ENCODE results near the gene ARID4B.
"Not testable (repeated sequence)": the region's sequence is repeated elsewhere in the genome, so short reads cannot be mapped to it uniquely, and the experiment has no call there.

Gene ARID4B

DNA sequence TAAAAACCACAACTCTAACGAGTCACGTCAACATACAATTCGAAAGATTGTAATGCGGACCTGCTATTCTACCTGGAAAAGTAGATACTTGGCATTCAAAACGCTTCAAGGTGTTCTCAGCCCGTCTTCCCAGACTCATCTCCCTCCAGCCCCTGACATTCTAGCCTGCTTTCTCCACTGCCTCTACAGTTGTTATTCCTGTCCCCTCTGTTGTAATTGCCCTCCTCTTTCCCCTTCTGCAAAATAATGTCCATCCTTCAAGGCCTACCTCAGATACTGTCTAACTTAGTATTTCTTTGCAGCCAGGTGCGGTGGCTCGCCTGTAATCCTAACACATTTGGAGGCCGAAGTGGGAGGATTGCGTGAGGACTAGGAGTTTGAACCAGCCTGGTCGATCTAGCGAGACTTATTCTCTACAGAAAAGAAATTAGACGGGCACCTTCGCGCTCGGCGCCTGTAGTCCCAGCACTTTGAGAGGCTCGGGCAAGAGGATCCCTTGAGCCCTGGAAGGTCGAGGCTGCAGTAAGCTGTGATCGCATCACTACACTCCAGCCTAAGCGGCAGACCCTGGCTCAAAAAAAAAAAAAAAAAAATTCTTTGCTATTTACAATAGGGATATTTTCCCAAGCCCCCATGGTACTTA is 166.2 kb downstream of the ARID4B start:
- in situ Hi-C loops (cut with MboI; ENCODE audit: low sequenced_read_pairs), result no loop called here

GRCh38 chr1:235160957-235161684 is 166.9 kb downstream of the ARID4B start, which contains the start of gene RBM34:
Gene RBM34, minus strand, starts transcription at chr1:235161250. Its CDS starts 24 bp downstream, at chr1:235161226.
- in situ Hi-C loops (cut with MboI; ENCODE audit: low sequenced_read_pairs), result no loop called here

GRCh38 chr1:235160383-235160956 is 167.5 kb downstream of the ARID4B start:
- in situ Hi-C loops (cut with MboI; ENCODE audit: low sequenced_read_pairs), result no loop called here

- in situ Hi-C loops (cut with MboI; ENCODE audit: low sequenced_read_pairs), result not testable (repeated sequence)
Observed at GRCh38 chr1:235159930-235160329, 168.0 kb downstream of the ARID4B start.

GRCh38 chr1:235159284-235159683 is 168.7 kb downstream of the ARID4B start:
- in situ Hi-C loops (cut with MboI; ENCODE audit: low sequenced_read_pairs), result not testable (repeated sequence)

- in situ Hi-C loops (cut with MboI; ENCODE audit: low sequenced_read_pairs), result no loop called here
Observed at GRCh38 chr1:235158680-235159079, 169.3 kb downstream of the ARID4B start.

DNA sequence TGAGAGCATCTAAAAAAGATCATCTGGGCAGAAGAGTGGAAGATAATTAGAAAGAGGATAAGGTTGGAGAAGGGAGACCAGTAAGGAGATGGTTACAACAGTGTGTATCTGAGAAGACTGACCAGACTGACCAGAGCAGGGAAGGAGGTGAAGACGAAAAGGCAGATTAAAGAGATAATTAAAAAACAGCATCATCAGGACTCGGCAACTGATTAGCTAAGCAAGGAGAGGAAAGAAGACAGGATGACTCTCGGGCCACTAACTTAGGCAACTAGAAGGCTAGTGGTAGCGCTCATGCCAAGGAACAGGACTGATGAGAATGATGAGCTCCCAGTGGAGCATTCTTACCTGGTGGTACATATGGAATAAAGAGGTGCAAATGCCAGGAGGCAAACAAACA is 170.8 kb downstream of the ARID4B start:
- in situ Hi-C loops (cut with MboI; ENCODE audit: low sequenced_read_pairs), result no loop called here

- in situ Hi-C loops (cut with MboI; ENCODE audit: low sequenced_read_pairs), result no loop called here
Observed at GRCh38 chr1:235156740-235157139, 171.2 kb downstream of the ARID4B start.

- in situ Hi-C loops (cut with MboI; ENCODE audit: low sequenced_read_pairs), result no loop called here
Observed at GRCh38 chr1:235156265-235156664, 171.7 kb downstream of the ARID4B start.

DNA sequence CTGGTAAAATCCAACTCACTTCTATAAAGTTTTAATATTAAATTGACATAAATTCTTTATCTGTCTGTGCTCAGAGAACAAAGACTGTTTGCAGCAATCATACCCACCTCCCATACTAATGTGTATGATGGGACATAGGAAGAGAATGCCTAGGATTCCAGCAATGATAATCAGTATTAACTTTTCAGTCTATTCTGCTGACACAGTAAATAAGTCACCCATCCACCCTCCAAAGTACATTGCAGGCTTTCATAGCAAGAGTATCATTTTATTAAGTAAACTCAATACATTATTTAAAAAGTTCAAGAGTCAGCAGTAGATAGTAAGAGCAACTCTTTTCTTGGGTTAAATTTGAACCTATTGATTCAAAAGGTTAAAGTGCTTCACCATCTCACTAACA is 175.7 kb downstream of the ARID4B start:
- in situ Hi-C loops (cut with MboI; ENCODE audit: low sequenced_read_pairs), result no loop called here

- in situ Hi-C loops (cut with MboI; ENCODE audit: low sequenced_read_pairs), result no loop called here
Observed at GRCh38 chr1:235151033-235151432, 176.9 kb downstream of the ARID4B start.

DNA sequence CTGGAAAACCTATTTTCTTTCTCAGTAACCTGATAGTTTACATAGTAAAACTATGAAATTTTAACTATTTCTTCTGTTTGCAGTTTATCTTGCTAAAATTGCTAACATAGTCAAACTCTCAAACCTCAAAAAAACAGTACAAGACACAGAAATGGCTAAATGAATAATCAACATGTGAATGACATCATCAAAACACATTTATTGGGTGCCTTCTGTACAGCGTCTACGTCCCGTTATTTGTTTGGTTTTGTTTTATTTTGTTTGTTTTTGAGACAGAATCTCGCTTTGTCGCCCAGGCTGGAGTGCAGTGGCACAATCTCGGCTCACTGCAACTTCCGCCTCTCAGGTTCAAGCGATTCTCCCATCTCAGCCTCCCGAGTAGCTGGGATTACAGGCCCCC is 178.2 kb downstream of the ARID4B start:
- in situ Hi-C loops (cut with MboI; ENCODE audit: low sequenced_read_pairs), result no loop called here

- in situ Hi-C loops (cut with MboI; ENCODE audit: low sequenced_read_pairs), result no loop called here
Observed at GRCh38 chr1:235147269-235147668, 180.7 kb downstream of the ARID4B start.

GRCh38 chr1:235145639-235146038 is 182.3 kb downstream of the ARID4B start:
- in situ Hi-C loops (cut with MboI; ENCODE audit: low sequenced_read_pairs), result no loop called here

- in situ Hi-C loops (cut with MboI; ENCODE audit: low sequenced_read_pairs), result no loop called here
Observed at GRCh38 chr1:235142991-235143390, 185.0 kb downstream of the ARID4B start.

DNA sequence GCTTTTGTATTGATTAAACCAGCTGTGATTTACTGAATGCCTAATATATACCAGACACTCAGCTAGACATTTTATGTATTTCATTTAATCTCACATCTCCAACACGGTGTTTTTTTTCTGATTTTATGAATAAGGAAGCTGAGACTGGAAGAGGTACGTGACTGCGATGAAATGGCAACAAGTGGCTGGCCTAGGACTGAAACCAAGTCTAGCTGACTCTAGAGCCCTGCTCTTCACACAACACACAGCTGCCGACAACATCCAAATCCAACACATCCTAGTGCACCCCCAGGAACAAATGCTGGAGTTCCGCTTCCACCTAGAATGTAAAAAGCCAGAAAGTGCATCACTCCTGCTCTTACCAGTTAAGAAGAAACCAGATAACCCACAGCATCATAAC is 188.7 kb downstream of the ARID4B start:
- in situ Hi-C loops (cut with MboI; ENCODE audit: low sequenced_read_pairs), result no loop called here

GRCh38 chr1:235138821-235139220 is 189.2 kb downstream of the ARID4B start:
- in situ Hi-C loops (cut with MboI; ENCODE audit: low sequenced_read_pairs), result no loop called here

DNA sequence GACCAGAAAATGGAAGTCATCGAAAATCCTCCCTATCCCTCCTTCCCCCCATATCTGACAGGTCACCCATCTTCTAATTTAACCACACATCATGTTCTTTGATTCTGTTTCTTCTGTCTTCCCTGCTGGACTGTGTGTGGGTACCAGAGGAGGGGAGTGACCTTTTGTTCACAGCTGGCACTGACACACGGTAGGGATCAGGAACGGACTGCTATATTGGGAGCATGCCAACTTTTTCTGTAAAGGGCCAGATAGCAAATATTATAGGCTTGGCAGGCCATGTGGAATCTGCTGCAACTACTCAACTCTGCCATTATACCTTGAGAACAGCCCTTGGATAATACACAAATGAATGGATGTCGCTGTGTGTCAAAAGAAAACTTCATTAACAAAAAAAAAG is 191.9 kb downstream of the ARID4B start:
- in situ Hi-C loops (cut with MboI; ENCODE audit: low sequenced_read_pairs), result no loop called here

DNA sequence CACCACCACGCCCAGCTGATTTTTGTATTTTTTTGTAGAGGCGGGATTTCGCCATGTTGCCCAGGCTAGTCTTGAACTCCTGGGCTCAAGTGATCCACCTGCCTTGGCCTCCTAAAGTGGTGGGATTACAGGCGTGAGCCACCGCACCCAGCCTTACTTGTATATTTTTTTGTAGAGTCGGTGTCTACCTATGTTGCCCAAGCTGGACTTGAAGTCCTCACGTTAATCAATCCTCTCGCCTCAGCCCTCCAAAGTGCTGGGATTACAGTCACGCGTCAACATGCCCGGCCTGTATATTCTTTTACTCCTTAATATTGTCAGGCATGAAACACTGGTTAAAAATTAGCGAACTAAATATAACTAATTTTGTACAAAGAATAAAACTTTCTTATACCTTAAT is 193.8 kb downstream of the ARID4B start:
- in situ Hi-C loops (cut with MboI; ENCODE audit: low sequenced_read_pairs), result no loop called here

DNA sequence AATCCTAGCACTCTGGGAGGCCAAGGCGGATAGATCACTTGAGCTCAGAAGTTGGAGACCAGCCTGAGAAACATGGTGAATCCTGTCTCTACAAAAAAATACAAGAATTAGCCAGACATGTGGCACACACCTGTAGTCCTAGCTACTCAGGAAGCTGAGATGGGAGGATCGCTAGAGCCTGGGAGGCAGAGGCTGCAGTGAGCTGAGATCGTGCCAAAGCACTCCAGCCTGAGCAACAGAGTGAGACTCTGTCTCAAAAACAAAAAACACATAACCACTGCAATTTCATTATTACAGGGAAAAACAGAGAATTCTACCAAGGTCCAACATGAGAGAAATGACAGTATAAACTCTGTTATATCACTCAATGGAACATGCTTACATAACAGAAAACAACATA is 194.9 kb downstream of the ARID4B start:
- in situ Hi-C loops (cut with MboI; ENCODE audit: low sequenced_read_pairs), result no loop called here

DNA sequence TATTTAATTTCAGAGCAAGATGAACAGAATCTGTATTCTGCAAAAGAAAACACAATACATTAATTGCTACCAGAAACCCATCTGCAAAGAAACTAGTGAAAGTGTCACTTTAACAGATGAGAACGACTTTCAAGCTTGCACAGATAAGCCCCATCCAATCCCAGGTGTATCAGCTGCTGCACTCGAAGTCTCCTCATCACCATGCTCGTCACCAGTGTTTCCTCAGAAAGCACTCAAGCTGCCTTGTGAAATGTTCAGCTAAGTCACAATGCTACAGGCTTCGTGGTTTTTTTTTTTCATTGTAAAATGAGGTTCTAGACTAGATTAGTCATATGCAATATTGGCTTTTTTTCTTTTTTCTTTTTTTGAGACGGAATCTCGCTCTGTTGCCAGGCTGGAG is 196.0 kb downstream of the ARID4B start:
- in situ Hi-C loops (cut with MboI; ENCODE audit: low sequenced_read_pairs), result no loop called here

- in situ Hi-C loops (cut with MboI; ENCODE audit: low sequenced_read_pairs), result no loop called here
Observed at GRCh38 chr1:235130766-235131270, 197.2 kb downstream of the ARID4B start.
